Effector memory CD8-positive, alpha-beta T cell (primary cell): Measurements from ENCODE around the gene GRK5.

Experiments used
- ATAC-seq: fragments of 150-1000 bp; cut with Tn5 transposase; replicated peaks from 2 replicates; pipeline ENCODE4 v1.10.0; 2021; ENCODE audit warnings: mild to moderate bottlenecking, moderate library complexity
- DNase-seq, 3 experiments: peaks; one replicate each; pipeline ENCODE4 v3.0.0; 2021
- H3K27ac Mint-ChIP-seq, 2 donors: one replicate each; pipeline ENCODE4 v1.8.0; 2022; ENCODE audit warnings: mild to moderate bottlenecking in 2 of 2, mixed read lengths in 2 of 2, moderate library complexity in 2 of 2
- H3K27me3 Mint-ChIP-seq, 2 donors: one replicate each; pipeline ENCODE4 v1.8.0; 2022; ENCODE audit warnings: mixed read lengths in 2 of 2
- H3K36me3 Mint-ChIP-seq: one replicate; pipeline ENCODE4 v1.8.0; 2022; ENCODE audit warnings: mild to moderate bottlenecking, moderate library complexity, mixed read lengths; ENCODE audit not compliant: insufficient read depth
- H3K4me1 Mint-ChIP-seq, 2 donors: one replicate each; pipeline ENCODE4 v1.8.0; 2022; ENCODE audit warnings: low read depth in 2 of 2, mixed read lengths in 2 of 2
- H3K4me3 Mint-ChIP-seq, 2 donors: one replicate each; pipeline ENCODE4 v1.8.0; 2022; ENCODE audit warnings: mild to moderate bottlenecking in 2 of 2, mixed read lengths in 2 of 2, moderate library complexity in 2 of 2
- H3K9me3 Mint-ChIP-seq, 2 donors: one replicate each; pipeline ENCODE4 v1.8.0; 2022; ENCODE audit warnings: mixed read lengths in 2 of 2

GRK5 gene

GRCh38 chr10:119414081-119414611 lies 206.8 kb downstream of the GRK5 start:
- no peaks in the 10 kb centered on the region for H3K9me3 Mint-ChIP-seq
- peaks cover 3% of the 10 kb centered on the region for H3K36me3 Mint-ChIP-seq
- peak overlapping the region in 1 of 2 donors; percentile 2 for H3K27ac Mint-ChIP-seq

GRCh38 chr10:119415121-119415520 lies 207.8 kb downstream of the GRK5 start:
- H3K27me3 Mint-ChIP-seq = no peaks in the 10 kb centered on the region
- H3K36me3 Mint-ChIP-seq = no peaks in the 10 kb centered on the region
- H3K4me3 Mint-ChIP-seq = no peak overlapping the region
- H3K27ac Mint-ChIP-seq = peak overlapping the region in 1 of 2 donors; percentile 20
- H3K9me3 Mint-ChIP-seq = no peaks in the 10 kb centered on the region
- DNase-seq = no peak
- no peak for ATAC-seq
- H3K4me1 Mint-ChIP-seq = peaks cover 0 to 3% of the 10 kb centered on the region in 2 donors

More at GRCh38 chr10:119414081-119414611, 206.8 kb downstream of the GRK5 start:
- no peak for ATAC-seq
- Mint-ChIP-seq H3K4me1 (peaks cover 0 to 3% of the 10 kb centered on the region in 2 donors), H3K4me3 (no peak overlapping the region), H3K27me3 (no peaks in the 10 kb centered on the region)
- DNase-seq = no peak

GRCh38 chr10:119415536-119416503 lies 208.4 kb downstream of the GRK5 start:
- no peak for ATAC-seq

DNA sequence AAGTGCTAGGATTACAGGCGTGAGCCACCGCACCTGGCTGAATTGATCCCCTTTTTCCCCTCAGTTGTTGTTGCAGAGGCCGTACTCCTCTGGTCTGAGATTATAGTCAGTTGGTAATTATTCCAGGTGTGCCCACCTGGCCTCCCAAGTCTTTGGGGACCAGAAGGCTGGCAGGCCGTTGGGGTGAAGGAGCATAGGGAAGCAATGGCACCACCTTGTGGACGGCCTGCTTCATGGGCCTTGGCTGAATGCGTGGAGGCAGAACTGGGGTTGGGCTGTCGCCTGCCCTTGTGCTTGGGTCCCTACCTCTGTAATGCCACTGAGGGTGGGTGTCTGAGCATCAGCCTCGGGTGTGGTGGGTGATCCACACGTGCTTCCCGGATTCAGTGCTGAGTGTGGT lies 209.5 kb downstream of the GRK5 start:
- Mint-ChIP-seq H3K36me3 (peaks cover 4% of the 10 kb centered on the region), H3K4me3 (no peak overlapping the region), H3K27ac (peak overlapping the region in 1 of 2 donors; percentile 53), H3K4me1 (peaks cover 0 to 3% of the 10 kb centered on the region in 2 donors), H3K9me3 (no peaks in the 10 kb centered on the region), H3K27me3 (no peaks in the 10 kb centered on the region)
- peak; percentile 91 for ATAC-seq
- peak; percentile 56 to 60 (median 59) for DNase-seq

More at GRCh38 chr10:119415536-119416503, 208.4 kb downstream of the GRK5 start:
- peaks cover 0 to 3% of the 10 kb centered on the region in 2 donors for H3K4me1 Mint-ChIP-seq
- peak overlapping the region in 1 of 2 donors; percentile 20 for H3K27ac Mint-ChIP-seq
- no peaks in the 10 kb centered on the region for H3K36me3 Mint-ChIP-seq
- no peaks in the 10 kb centered on the region for H3K9me3 Mint-ChIP-seq
- H3K4me3 Mint-ChIP-seq = no peak overlapping the region
- DNase-seq = no peak
- H3K27me3 Mint-ChIP-seq = no peaks in the 10 kb centered on the region

DNA sequence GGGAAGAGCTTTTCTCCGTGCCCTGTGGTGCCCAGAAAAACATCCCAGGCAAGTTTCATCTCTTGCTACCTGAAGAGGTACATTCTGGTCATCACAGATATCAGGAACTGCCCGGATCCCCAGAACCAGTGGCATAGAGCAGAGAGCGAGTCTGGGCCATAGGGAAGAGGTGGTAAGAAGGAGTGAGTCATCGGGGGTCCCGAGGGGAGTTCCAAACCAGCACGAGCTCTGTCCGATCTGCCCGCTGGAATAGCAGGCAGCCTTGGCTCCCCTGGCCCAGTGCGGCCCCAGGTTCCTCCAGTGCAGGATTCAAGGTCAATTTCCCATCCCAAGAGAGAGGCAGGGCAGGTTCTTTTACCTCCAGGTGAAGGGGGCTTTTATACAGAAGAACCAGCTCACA lies 210.5 kb downstream of the GRK5 start:
- H3K4me1 Mint-ChIP-seq = peaks cover 0 to 3% of the 10 kb centered on the region in 2 donors
- peaks cover 4% of the 10 kb centered on the region for H3K36me3 Mint-ChIP-seq
- DNase-seq (no peak), ATAC-seq (no peak)
- peak overlapping the region in 1 of 2 donors; percentile 53 for H3K27ac Mint-ChIP-seq
- H3K27me3 Mint-ChIP-seq = no peaks in the 10 kb centered on the region
- H3K9me3 Mint-ChIP-seq = no peaks in the 10 kb centered on the region
- no peak overlapping the region for H3K4me3 Mint-ChIP-seq

GRCh38 chr10:119418362-119418761 lies 211.0 kb downstream of the GRK5 start:
- ATAC-seq (no peak), DNase-seq (no peak)
- H3K4me3 Mint-ChIP-seq = no peak overlapping the region
- H3K27ac Mint-ChIP-seq = no peak overlapping the region
- no peaks in the 10 kb centered on the region for H3K27me3 Mint-ChIP-seq
- peaks cover 4% of the 10 kb centered on the region for H3K36me3 Mint-ChIP-seq
- peaks cover 0 to 3% of the 10 kb centered on the region in 2 donors for H3K4me1 Mint-ChIP-seq
- no peaks in the 10 kb centered on the region for H3K9me3 Mint-ChIP-seq

DNA sequence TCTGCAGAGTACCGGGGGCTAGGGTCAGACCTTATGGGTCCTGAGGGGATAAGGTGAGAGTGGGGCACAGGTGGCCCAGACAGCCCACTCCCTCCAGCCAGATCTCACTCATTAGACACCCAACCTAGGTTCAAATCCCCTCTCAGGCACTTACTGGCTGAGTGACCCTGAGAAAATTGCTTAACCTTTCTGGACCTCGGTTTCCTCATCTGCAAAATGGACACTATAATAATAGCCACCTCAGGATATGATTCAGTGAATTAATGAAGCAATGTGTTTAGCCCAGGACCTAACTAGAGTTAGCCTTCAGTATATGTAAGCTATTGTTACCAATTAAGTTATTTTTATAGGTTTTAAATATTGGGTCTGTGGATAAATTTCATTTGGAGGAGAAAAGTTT lies 212.6 kb downstream of the GRK5 start:
- H3K9me3 Mint-ChIP-seq = no peaks in the 10 kb centered on the region
- no peak for DNase-seq
- H3K4me1 Mint-ChIP-seq = peaks cover 0 to 3% of the 10 kb centered on the region in 2 donors
- no peak overlapping the region for H3K4me3 Mint-ChIP-seq
- ATAC-seq = no peak
- peak overlapping the region in 1 of 2 donors; percentile 62 for H3K27ac Mint-ChIP-seq
- H3K36me3 Mint-ChIP-seq = peaks cover 7% of the 10 kb centered on the region
- H3K27me3 Mint-ChIP-seq = no peaks in the 10 kb centered on the region

DNA sequence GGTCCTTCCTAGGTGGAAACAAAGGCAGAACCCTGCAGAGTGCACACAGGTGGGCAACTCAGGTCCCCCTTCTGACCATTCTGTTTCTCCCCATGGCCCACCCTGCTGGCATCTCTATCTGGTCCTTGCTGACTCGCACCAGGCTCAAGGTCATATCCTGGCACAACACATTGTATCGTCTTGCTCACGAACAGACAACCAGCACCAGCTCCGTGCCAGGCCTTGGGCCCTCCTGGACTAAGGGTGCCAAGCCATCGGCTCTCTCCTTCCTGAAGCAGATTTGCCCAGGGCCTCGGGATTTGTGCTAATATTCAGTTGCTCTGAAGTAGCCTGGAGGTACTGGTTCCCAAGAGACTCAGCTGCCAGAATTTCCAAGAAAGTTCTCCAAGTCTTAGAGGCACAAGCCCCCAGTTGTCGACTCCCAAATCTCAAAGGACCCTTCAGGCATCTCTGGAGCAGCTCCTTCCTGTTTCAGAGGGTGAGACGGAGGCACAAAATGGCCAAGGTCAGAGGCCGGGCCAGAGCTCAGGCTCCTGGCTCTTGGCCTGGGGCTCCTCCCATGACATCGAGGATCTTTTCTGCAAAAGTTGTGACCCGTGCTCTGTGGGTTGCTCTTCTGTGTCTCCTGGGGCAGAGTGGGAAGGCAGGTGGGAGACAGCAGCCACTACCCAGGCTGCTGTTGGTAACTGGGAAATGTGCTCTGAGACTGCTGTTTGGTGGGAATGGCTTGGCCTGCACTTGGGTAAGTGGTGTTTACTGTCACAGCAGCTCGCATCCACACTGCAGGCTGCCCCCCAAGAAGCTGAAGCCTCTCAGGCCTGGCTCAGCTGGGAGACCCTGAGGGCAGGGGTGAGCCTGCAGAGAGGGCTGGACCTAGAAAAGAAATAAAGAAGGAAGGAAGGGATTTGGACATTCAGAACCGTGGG lies 213.8 kb downstream of the GRK5 start:
- H3K27ac Mint-ChIP-seq = peak overlapping the region in 1 of 2 donors; percentile 29
- DNase-seq (no peak), ATAC-seq (no peak)
- H3K9me3 Mint-ChIP-seq = no peaks in the 10 kb centered on the region
- H3K4me3 Mint-ChIP-seq = no peak overlapping the region
- no peaks in the 10 kb centered on the region for H3K27me3 Mint-ChIP-seq
- H3K36me3 Mint-ChIP-seq = peaks cover 7% of the 10 kb centered on the region
- H3K4me1 Mint-ChIP-seq = peaks cover 0 to 3% of the 10 kb centered on the region in 2 donors

DNA sequence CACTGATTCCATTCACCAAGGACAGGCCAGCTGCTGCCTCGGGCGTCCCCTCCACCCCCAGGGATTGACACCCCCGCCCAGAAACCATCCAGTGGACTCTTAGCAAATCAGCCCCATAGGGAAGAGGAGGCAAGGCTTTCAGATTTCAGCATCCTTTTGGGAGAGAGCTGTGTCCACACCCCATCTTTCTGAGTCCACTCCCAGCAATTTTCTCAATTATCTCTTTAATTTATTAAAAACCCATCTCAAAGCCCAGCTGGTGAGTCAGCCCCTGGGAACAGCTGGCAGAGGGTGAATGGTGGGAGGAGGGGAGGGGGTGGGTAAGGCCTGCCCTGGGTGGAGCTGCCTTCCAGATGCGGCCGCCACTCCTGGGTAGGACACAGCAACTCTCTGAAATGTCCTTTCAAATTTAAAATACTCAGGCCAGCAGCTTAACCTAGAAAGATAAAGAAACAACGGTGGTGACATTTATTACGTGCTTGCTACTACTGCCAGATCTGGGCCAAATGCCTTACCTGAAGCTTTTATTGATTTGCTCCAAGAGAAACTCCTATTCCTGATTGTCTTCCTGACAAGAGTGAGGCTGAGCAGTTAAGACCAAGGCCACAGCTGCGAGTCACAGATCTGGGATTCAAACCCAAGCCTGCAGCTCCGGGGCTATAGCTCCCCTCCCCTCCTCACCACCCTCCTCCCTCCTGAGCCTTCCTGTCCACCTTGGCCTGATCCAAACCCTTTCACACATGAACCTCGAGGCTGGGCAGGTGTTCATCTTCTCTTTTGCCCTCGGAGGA lies 214.7 kb downstream of the GRK5 start:
- H3K27ac Mint-ChIP-seq = peak overlapping the region in 1 of 2 donors; percentile 29

DNA sequence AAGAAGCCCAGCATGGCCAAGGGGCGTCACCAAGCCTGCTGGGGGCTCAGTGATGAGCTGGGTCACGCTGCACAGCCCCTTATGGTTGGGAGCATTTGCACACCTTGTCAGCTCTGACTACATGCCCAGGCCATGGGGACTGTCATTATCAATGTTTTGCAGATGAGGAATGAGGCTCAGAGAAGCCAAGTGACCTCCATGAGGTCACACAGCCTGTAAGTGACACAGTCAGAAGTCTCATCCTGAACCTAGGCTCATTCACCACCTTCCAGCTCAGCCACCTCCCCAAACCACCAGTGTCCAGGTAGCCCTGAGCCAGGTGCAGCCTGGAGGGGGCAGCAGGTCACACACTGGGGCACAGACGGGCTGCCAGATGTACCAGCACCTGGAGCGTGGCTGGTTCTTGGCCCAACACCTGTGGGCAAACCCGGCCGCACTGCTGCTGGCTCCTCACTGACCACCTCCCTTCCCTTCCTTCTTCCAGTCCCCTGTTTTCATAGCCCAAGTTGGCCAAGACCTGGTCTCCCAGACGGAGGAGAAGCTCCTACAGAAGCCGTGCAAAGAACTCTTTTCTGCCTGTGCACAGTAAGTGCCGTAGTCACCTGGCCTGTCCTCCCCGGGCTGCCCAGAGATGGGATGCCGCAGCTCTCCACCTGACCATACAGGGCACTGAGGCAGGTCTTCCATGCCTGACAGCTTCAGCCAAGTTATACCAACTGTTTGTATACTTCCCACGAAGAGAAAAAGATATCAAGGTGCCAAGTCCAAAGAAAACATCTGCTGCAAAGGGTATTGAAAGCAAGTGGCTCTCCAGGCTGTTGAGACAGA lies 215.5 kb downstream of the GRK5 start:
- H3K27ac Mint-ChIP-seq = no peak overlapping the region
- no peak overlapping the region for H3K4me3 Mint-ChIP-seq
- no peaks in the 10 kb centered on the region for H3K27me3 Mint-ChIP-seq
- no peaks in the 10 kb centered on the region for H3K4me1 Mint-ChIP-seq
- no peaks in the 10 kb centered on the region for H3K9me3 Mint-ChIP-seq
- no peak for DNase-seq
- no peak for ATAC-seq
- peaks cover 7% of the 10 kb centered on the region for H3K36me3 Mint-ChIP-seq

More for the DNA sequence above, 214.7 kb downstream of the GRK5 start:
- no peak overlapping the region for H3K4me3 Mint-ChIP-seq
- H3K4me1 Mint-ChIP-seq = peaks cover 0 to 2% of the 10 kb centered on the region in 2 donors
- peaks cover 7% of the 10 kb centered on the region for H3K36me3 Mint-ChIP-seq
- no peaks in the 10 kb centered on the region for H3K27me3 Mint-ChIP-seq
- DNase-seq (no peak), ATAC-seq (no peak)
- no peaks in the 10 kb centered on the region for H3K9me3 Mint-ChIP-seq

GRCh38 chr10:119423510-119424257 lies 216.3 kb downstream of the GRK5 start:
- DNase-seq (no peak), ATAC-seq (no peak)
- Mint-ChIP-seq H3K27me3 (no peaks in the 10 kb centered on the region), H3K4me3 (no peak overlapping the region), H3K27ac (no peak overlapping the region), H3K36me3 (peaks cover 7% of the 10 kb centered on the region), H3K4me1 (no peaks in the 10 kb centered on the region), H3K9me3 (no peaks in the 10 kb centered on the region)
